WI38 (cell line): Measurements from ENCODE around the gene RASA2.
"Not testable (repeated sequence)": the region's sequence is repeated elsewhere in the genome, so short reads cannot be mapped to it uniquely, and the experiment has no call there.

ENCODE experiments used
- H3K4me3 ChIP-seq: 2 replicates; pipeline ENCODE4 v1.5.1; 2011; ENCODE audit warnings: low read depth, mild to moderate bottlenecking, control low read depth, low read length
- CTCF ChIP-seq: IDR thresholded peaks from 2 replicates; pipeline ENCODE4 v1.5.1; 2012; ENCODE audit warnings: low read depth, mild to moderate bottlenecking, control low read depth, low read length

RASA2 gene

GRCh38 chr3:141486496-141486745 lies 406 bp upstream of the RASA2 start:
- no peak for TF ChIP-seq CTCF
- H3K4me3 ChIP-seq: peak overlapping the region; percentile 58

- peak overlapping the region; percentile 71 for H3K4me3 ChIP-seq
- TF ChIP-seq CTCF: no peak
Measured at GRCh38 chr3:141487521-141488252, 860 bp downstream of the RASA2 start.

DNA sequence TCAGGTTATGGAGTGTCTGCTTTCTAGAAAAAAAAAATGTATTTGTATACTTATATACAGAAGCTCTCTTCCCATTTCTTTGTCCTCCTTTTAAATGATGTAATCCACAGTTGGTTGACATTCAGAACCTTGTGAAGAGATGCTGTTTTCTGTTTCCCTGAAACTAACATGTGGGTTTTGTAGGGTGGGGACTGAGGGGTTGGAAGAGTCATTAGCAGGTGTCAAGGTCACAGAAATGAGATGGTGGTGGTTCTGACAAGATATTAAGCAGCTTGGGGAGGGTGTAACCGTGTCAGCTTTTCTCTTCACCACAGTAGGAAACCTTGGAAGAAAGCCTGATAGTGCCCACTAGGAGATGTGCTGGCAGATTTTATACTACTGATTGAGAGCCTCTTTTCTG lies 2.4 kb downstream of the RASA2 start:
- no peak overlapping the region for H3K4me3 ChIP-seq
- TF ChIP-seq CTCF: no peak

GRCh38 chr3:141491081-141491480 lies 4.3 kb downstream of the RASA2 start:
- no peak overlapping the region for H3K4me3 ChIP-seq
- TF ChIP-seq CTCF: no peak

DNA sequence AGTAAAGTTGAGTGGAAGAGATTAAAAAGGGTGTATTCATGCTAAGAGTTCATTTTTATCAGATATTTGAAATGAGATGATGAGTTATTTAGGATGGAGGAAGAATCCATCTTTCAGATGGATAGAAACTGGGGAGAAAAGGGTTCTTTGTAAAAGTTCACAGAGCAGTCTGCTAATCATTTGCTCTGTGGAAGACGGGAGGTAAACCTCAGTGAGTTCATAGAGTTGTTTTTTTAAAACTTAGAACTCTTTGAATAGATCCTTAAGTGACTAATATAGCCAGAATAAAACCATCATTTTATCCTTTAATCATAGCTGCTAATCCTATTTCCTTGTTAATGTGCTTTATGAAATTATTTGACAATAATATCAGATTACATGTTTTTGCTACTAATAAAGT lies 5.1 kb downstream of the RASA2 start:
- TF ChIP-seq CTCF: no peak
- H3K4me3 ChIP-seq: no peak overlapping the region

- H3K4me3 ChIP-seq: no peak overlapping the region
- no peak for TF ChIP-seq CTCF
Measured at GRCh38 chr3:141493184-141493583, 6.4 kb downstream of the RASA2 start.

- H3K4me3 ChIP-seq: not testable (repeated sequence)
Measured at GRCh38 chr3:141497589-141497988, 10.8 kb downstream of the RASA2 start.

GRCh38 chr3:141498598-141499223 lies 11.9 kb downstream of the RASA2 start:
- H3K4me3 ChIP-seq: no peak overlapping the region
- no peak for TF ChIP-seq CTCF
